ENCODE measurements around the gene FLT1.

DNA sequence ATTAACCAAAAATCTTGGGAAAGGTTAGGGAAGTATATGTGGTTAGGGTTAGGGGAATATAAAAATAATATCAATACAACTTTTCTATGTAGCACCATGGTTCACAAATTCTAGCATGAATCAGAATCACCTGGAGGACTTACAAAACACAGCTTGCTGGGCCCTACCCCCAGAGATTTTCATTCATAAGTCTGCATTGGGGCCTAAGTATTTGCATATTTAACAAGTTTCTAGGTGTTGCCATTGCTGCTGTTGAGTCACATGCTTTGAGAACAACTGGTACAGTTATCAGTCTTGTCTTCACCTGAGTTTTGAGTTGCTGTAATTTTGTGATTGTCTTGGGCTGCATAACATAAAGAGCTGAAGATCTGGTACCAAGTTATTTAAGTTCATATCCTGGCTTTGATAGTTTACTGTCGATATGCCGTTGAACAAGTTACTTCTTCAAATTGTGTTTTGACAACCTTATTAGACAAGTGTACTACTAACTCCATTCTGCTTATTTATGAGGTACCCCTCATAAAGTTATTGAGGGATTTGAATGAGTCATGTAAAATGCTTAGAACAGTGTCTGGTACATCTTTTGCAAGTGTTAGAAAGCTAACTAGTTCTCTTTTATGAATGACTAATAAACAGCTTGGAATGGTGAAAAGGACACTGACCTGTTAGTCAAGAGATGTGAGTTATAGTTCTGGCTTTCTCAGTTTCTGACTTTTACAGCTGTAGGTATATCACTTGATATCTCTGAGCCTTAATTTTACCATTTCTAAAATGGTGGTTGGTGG lies 223.7 kb downstream of the FLT1 start:
- TF ChIP-seq CTCF (IDR thresholded peaks at IDR 0.05) = no peak
- TF ChIP-seq EZH2phosphoT487 (IDR thresholded peaks at IDR 0.05) = no peak

Measured in neural progenitor cell (in vitro differentiated cells).